ENCODE results near the gene SPEM3. TPM values are rescaled to one million over a fixed set of nuclear protein-coding genes. Genes with fewer than 3 reads are reported as not detected.
A peak's percentile ranks its signal among the peaks of the same experiment; 100 is the strongest.

SPEM3 gene
- total RNA-seq, 1 donor from 2014 or later, result not detected

- DNase-seq (ENCODE audit: low read depth in 2 of 2), result peak; percentile 98 to 100
Measured at GRCh38 chr17:7403977-7404736, 24.5 kb upstream of the SPEM3 start, which contains the start of gene TMEM256. Gene TMEM256 (minus strand): TSS chr17:7404097. CDS start chr17:7404084, 13 bp downstream.

- no peak for DNase-seq (ENCODE audit: low read depth in 2 of 2)
Measured at GRCh38 chr17:7404737-7405349, 23.8 kb upstream of the SPEM3 start.

- DNase-seq (ENCODE audit: low read depth in 2 of 2), result no peak
Measured at GRCh38 chr17:7405350-7406234, 23.1 kb upstream of the SPEM3 start.

- no peak for DNase-seq (ENCODE audit: low read depth in 2 of 2)
Measured at GRCh38 chr17:7406235-7406825, 22.3 kb upstream of the SPEM3 start.

GRCh38 chr17:7407082-7407481 lies 21.6 kb upstream of the SPEM3 start:
- DNase-seq (ENCODE audit: low read depth in 2 of 2), result no peak

GRCh38 chr17:7407485-7408251 lies 21.0 kb upstream of the SPEM3 start, which contains the start of gene NLGN2:
Gene NLGN2 (plus strand): TSS chr17:7407845. CDS start chr17:7408256, 411 bp downstream.
- no peak for DNase-seq (ENCODE audit: low read depth in 2 of 2)

GRCh38 chr17:7408252-7408727 lies 20.4 kb upstream of the SPEM3 start:
- no peak for DNase-seq (ENCODE audit: low read depth in 2 of 2)

GRCh38 chr17:7408863-7409262 lies 19.8 kb upstream of the SPEM3 start:
- no peak for DNase-seq (ENCODE audit: low read depth in 2 of 2)

- no peak for DNase-seq (ENCODE audit: low read depth in 2 of 2)
Measured at GRCh38 chr17:7409716-7410115, 18.9 kb upstream of the SPEM3 start.

- DNase-seq (ENCODE audit: low read depth in 2 of 2), result no peak
Measured at GRCh38 chr17:7410634-7411426, 17.8 kb upstream of the SPEM3 start.

- no peak for DNase-seq (ENCODE audit: low read depth in 2 of 2)
Measured at GRCh38 chr17:7411427-7411750, 17.3 kb upstream of the SPEM3 start.

- DNase-seq (ENCODE audit: low read depth in 2 of 2), result no peak
Measured at GRCh38 chr17:7413346-7413985, 15.2 kb upstream of the SPEM3 start.

- no peak for DNase-seq (ENCODE audit: low read depth in 2 of 2)
Measured at GRCh38 chr17:7414837-7415236, 13.8 kb upstream of the SPEM3 start.

GRCh38 chr17:7415784-7416183 lies 12.9 kb upstream of the SPEM3 start:
- no peak for DNase-seq (ENCODE audit: low read depth in 2 of 2)

- no peak for DNase-seq (ENCODE audit: low read depth in 2 of 2)
Measured at GRCh38 chr17:7416323-7416722, 12.3 kb upstream of the SPEM3 start.

GRCh38 chr17:7417056-7417655 lies 11.5 kb upstream of the SPEM3 start:
- DNase-seq (ENCODE audit: low read depth in 2 of 2), result no peak

- no peak for DNase-seq (ENCODE audit: low read depth in 2 of 2)
Measured at GRCh38 chr17:7418472-7419152, 10.0 kb upstream of the SPEM3 start.

- DNase-seq (ENCODE audit: low read depth in 2 of 2), result no peak
Measured at GRCh38 chr17:7419819-7420610, 8.6 kb upstream of the SPEM3 start, which contains the start of gene SPEM1. Gene SPEM1 (plus strand): TSS chr17:7420324. CDS start chr17:7420385, 61 bp downstream.
